H9 (cell line): ENCODE measurements around the gene TMEM119. TPM values are rescaled to one million over a fixed set of nuclear protein-coding genes. Genes with fewer than 3 reads are reported as not detected.

Experiments used
- DNase-seq: peaks from one replicate; pipeline ENCODE4 v3.0.0-alpha.2; 2017
- H2AFZ ChIP-seq: one replicate; pipeline ENCODE4 v1.6.1; 2013; ENCODE audit warnings: mild to moderate bottlenecking, low read length, control low read depth, moderate library complexity
- H2AK5ac ChIP-seq: 2 replicates; pipeline ENCODE4 v1.6.1; 2013; ENCODE audit warnings: low read length, control low read depth, mixed read lengths; ENCODE audit not compliant: insufficient read length
- H2BK120ac ChIP-seq: one replicate; pipeline ENCODE4 v1.6.1; 2013; ENCODE audit warnings: low read depth, mild to moderate bottlenecking, low read length, control low read depth, inconsistent platforms; ENCODE audit not compliant: poor library complexity, severe bottlenecking
- H2BK12ac ChIP-seq: 2 replicates; pipeline ENCODE4 v1.6.1; 2013; ENCODE audit warnings: low read length, control low read depth, mixed read lengths, low read depth; ENCODE audit not compliant: insufficient read length
- H2BK15ac ChIP-seq: 2 replicates; pipeline ENCODE4 v1.6.1; 2013; ENCODE audit warnings: low read depth, low read length, control low read depth
- H2BK20ac ChIP-seq: one replicate; pipeline ENCODE4 v1.6.1; 2013; ENCODE audit warnings: low read depth, mild to moderate bottlenecking, low read length, control low read depth, inconsistent platforms; ENCODE audit not compliant: poor library complexity, severe bottlenecking
- H2BK5ac ChIP-seq: 2 replicates; pipeline ENCODE4 v1.6.1; 2013; ENCODE audit warnings: low read length, control low read depth, mixed read lengths; ENCODE audit not compliant: insufficient read length
- H3K14ac ChIP-seq: 2 replicates; pipeline ENCODE4 v1.6.1; 2013; ENCODE audit warnings: low read length, control low read depth; ENCODE audit not compliant: insufficient read depth
- H3K18ac ChIP-seq: 2 replicates; pipeline ENCODE4 v1.6.1; 2013; ENCODE audit warnings: low read depth, mild to moderate bottlenecking, mixed read lengths, low read length, control low read depth; ENCODE audit not compliant: insufficient read length
- H3K23ac ChIP-seq: 2 replicates; pipeline ENCODE4 v1.6.1; 2013; ENCODE audit warnings: low read length, control low read depth, mixed read lengths, low read depth; ENCODE audit not compliant: insufficient read length
- H3K23me2 ChIP-seq: 2 replicates; pipeline ENCODE4 v1.6.1; 2013; ENCODE audit warnings: low read depth, mild to moderate bottlenecking, mixed read lengths, low read length, control low read depth; ENCODE audit not compliant: insufficient read length, poor library complexity, severe bottlenecking
- H3K27ac ChIP-seq: 2 replicates; pipeline ENCODE4 v1.5.1; 2013; ENCODE audit warnings: low read length, control low read depth, mixed read lengths, low read depth; ENCODE audit not compliant: insufficient read length
- H3K27me3 ChIP-seq: 2 replicates; pipeline ENCODE4 v1.6.1; 2013; ENCODE audit warnings: low read length, control low read depth, inconsistent platforms; ENCODE audit not compliant: insufficient read depth
- H3K4ac ChIP-seq: 2 replicates; pipeline ENCODE4 v1.6.1; 2013; ENCODE audit warnings: low read depth, mild to moderate bottlenecking, control low read depth, inconsistent platforms, low read length, moderate library complexity
- H3K4me1 ChIP-seq: 2 replicates; pipeline ENCODE4 v1.6.1; 2013; ENCODE audit warnings: low read length, control low read depth, inconsistent platforms; ENCODE audit not compliant: insufficient read depth
- H3K4me2 ChIP-seq: 2 replicates; pipeline ENCODE4 v1.6.1; 2013; ENCODE audit warnings: low read length, control low read depth, mixed read lengths; ENCODE audit not compliant: insufficient read length, insufficient read depth
- H3K56ac ChIP-seq: 2 replicates; pipeline ENCODE4 v1.6.1; 2013; ENCODE audit warnings: low read depth, mild to moderate bottlenecking, mixed read lengths, low read length, control low read depth; ENCODE audit not compliant: insufficient read length
- H3K79me1 ChIP-seq: 2 replicates; pipeline ENCODE4 v1.6.1; 2013; ENCODE audit warnings: low read depth, mild to moderate bottlenecking, moderate library complexity, low read length, control low read depth, inconsistent platforms; ENCODE audit not compliant: insufficient read depth, poor library complexity, severe bottlenecking
- H3K79me2 ChIP-seq: 2 replicates; pipeline ENCODE4 v1.6.1; 2013; ENCODE audit warnings: low read length, control low read depth, inconsistent platforms; ENCODE audit not compliant: insufficient read depth
- H3K9ac ChIP-seq: 2 replicates; pipeline ENCODE4 v1.6.1; 2013; ENCODE audit warnings: low read length, control low read depth, mixed read lengths; ENCODE audit not compliant: insufficient read length; ENCODE audit errors: extremely low read depth
- H3K9me3 ChIP-seq: one replicate; pipeline ENCODE4 v1.6.1; 2013; ENCODE audit warnings: low read depth, low read length, inconsistent platforms; ENCODE audit not compliant: control insufficient read depth
- H3T11ph ChIP-seq: one replicate; pipeline ENCODE4 v1.6.1; 2013; ENCODE audit warnings: mild to moderate bottlenecking, low read length, control low read depth, inconsistent platforms
- H4K20me1 ChIP-seq: one replicate; pipeline ENCODE4 v1.6.1; 2013; ENCODE audit not compliant: control insufficient read depth, insufficient read length, insufficient read depth
- H4K5ac ChIP-seq: 2 replicates; pipeline ENCODE4 v1.6.1; 2013; ENCODE audit warnings: low read depth, mild to moderate bottlenecking, mixed read lengths, low read length, control low read depth; ENCODE audit not compliant: insufficient read length
- H4K8ac ChIP-seq: replicated peaks from 2 replicates; pipeline ENCODE4 v1.6.1; 2013; ENCODE audit warnings: low read length, control low read depth, mixed read lengths, low read depth; ENCODE audit not compliant: insufficient read length
- H4K91ac ChIP-seq: 2 replicates; pipeline ENCODE4 v1.6.1; 2013; ENCODE audit warnings: low read depth, mild to moderate bottlenecking, moderate library complexity, mixed read lengths, low read length, control low read depth; ENCODE audit not compliant: insufficient read length
- H3K27ac Mint-ChIP-seq, 3 experiments: 2 replicates in 2 of 3; 3 replicates in 1 of 3; pipeline ENCODE4 v1.8.0; 2020 to 2021; ENCODE audit warnings: mixed read lengths in 3 of 3, mild to moderate bottlenecking in 1 of 3, moderate library complexity in 1 of 3
- H3K27me3 Mint-ChIP-seq: 2 replicates; pipeline ENCODE4 v1.8.0; 2021; ENCODE audit warnings: low read depth, mild to moderate bottlenecking, moderate library complexity, mixed read lengths
- H3K36me3 Mint-ChIP-seq, 3 experiments: 2 replicates in 2 of 3; 3 replicates in 1 of 3; pipeline ENCODE4 v1.8.0; 2020 to 2021; ENCODE audit warnings: low read depth in 3 of 3, mixed read lengths in 3 of 3; ENCODE audit not compliant: insufficient read depth in 1 of 3
- H3K4me1 Mint-ChIP-seq, 2 experiments: 2 replicates each; pipeline ENCODE4 v1.8.0; 2020; ENCODE audit warnings: mixed read lengths in 2 of 2
- H3K4me3 Mint-ChIP-seq, 2 experiments: 2 replicates in 1 of 2; 3 replicates in 1 of 2; pipeline ENCODE4 v1.8.0; 2020 to 2021; ENCODE audit warnings: mild to moderate bottlenecking in 2 of 2, mixed read lengths in 2 of 2, moderate library complexity in 1 of 2
- H3K9me3 Mint-ChIP-seq, 2 experiments: 2 replicates in 1 of 2; 3 replicates in 1 of 2; pipeline ENCODE4 v1.8.0; 2020; ENCODE audit warnings: mild to moderate bottlenecking in 2 of 2, mixed read lengths in 2 of 2, moderate library complexity in 1 of 2
- CTCF ChIP-seq: fragments of 200-600 bp; sonication (generic); conservative IDR thresholded peaks from 3 replicates; pipeline ENCODE4 v1.8.0; 2021; ENCODE audit warnings: antibody characterized with exemption, mild to moderate bottlenecking
- WGBS: extraction: QIAGEN DNeasy Blood & Tissue Kit; methylation state at CpG from one replicate; pipeline ENCODE4 v1.1.7; 2013; ENCODE audit warnings: missing lambda C conversion rate, low lambda C conversion rate, mixed read lengths; ENCODE audit not compliant: insufficient read length; ENCODE audit errors: extremely low coverage; 5-methylcytosine and 5-hydroxymethylcytosine counted together
- total RNA-seq: library from RNA; stranded (reverse); gene quantifications from 2 replicates; pipeline ENCODE4 v1.2.1, GENCODE V29; 2021

TMEM119 gene
- total RNA-seq, 1 experiment from 2014 or later = not detected

- H3K23me2 ChIP-seq = no peaks in the 10 kb centered on the region
- no peak overlapping the region for H2BK15ac ChIP-seq
- TF ChIP-seq CTCF = no peak
- no peak overlapping the region for H4K8ac ChIP-seq
- H3K9ac ChIP-seq = no peak overlapping the region
- no peak overlapping the region for H3K56ac ChIP-seq
- 0 out of 2 replicates have a peak, but pooled peaks cover 1% of the 10 kb centered on the region for H3K27me3 Mint-ChIP-seq
- DNase-seq = no peak
- H3K79me1 ChIP-seq = no peaks in the 10 kb centered on the region
- no peak overlapping the region for H2BK120ac ChIP-seq
- H3K14ac ChIP-seq = no peak overlapping the region
- H3K4me3 Mint-ChIP-seq = no peak overlapping the region
- no peak overlapping the region; a peak in 1 of 7 replicates for H3K27ac Mint-ChIP-seq
- no peaks in the 10 kb centered on the region for H3K9me3 ChIP-seq
- no peak overlapping the region for H2BK5ac ChIP-seq
- no peaks in the 10 kb centered on the region for H3K36me3 Mint-ChIP-seq
- H4K91ac ChIP-seq = no peak overlapping the region
- no peak overlapping the region for H3K4ac ChIP-seq
- H3K79me2 ChIP-seq = no peaks in the 10 kb centered on the region
- no peak overlapping the region for H3K23ac ChIP-seq
- H3K27ac ChIP-seq = no peak overlapping the region
- H3T11ph ChIP-seq = no peak overlapping the region
- H3K9me3 Mint-ChIP-seq = peaks cover under 1% of the 10 kb centered on the region in 2 experiments; a peak in 1 of 5 replicates
- no peak overlapping the region for H3K4me2 ChIP-seq
- H3K27me3 ChIP-seq = no peaks in the 10 kb centered on the region
- no peak overlapping the region for H3K18ac ChIP-seq
- no peaks in the 10 kb centered on the region for H4K20me1 ChIP-seq
- H2AFZ ChIP-seq = no peak overlapping the region
- H2BK12ac ChIP-seq = no peak overlapping the region
- no peak overlapping the region for H2AK5ac ChIP-seq
- no peak overlapping the region for H2BK20ac ChIP-seq
- WGBS = no CpG with 5 or more reads among the region's 15 CpGs
- H3K4me1 Mint-ChIP-seq = peaks cover 17 to 33% of the 10 kb centered on the region in 2 experiments
- H3K4me1 ChIP-seq = no peaks in the 10 kb centered on the region
- no peak overlapping the region for H4K5ac ChIP-seq
Measured at GRCh38 chr12:108610856-108611605, 13.1 kb upstream of the TMEM119 start.
